ENCODE results near the gene NUDT16L1.

DNA sequence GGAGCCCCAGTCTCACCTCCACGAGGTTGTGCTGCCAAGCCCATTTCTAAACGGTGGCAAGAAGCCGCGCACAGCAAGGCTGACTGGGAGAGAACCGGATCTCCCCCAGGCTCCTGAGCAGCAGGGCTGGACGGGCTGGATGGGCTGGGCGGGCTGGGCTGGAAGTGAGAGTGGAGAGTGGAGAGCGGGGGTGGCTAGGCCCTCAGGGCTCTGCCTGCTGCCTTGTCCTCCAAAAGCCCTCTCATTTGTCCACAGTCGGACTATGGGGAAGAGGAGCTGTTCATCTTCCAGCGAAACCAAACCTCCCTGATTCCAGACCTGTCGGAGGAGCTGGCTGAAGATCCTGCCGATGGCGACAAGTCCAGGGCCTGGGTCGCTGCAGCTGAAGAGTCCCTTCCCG, 44.2 kb downstream of the NUDT16L1 start:
- TF ChIP-seq, protein P1, sequence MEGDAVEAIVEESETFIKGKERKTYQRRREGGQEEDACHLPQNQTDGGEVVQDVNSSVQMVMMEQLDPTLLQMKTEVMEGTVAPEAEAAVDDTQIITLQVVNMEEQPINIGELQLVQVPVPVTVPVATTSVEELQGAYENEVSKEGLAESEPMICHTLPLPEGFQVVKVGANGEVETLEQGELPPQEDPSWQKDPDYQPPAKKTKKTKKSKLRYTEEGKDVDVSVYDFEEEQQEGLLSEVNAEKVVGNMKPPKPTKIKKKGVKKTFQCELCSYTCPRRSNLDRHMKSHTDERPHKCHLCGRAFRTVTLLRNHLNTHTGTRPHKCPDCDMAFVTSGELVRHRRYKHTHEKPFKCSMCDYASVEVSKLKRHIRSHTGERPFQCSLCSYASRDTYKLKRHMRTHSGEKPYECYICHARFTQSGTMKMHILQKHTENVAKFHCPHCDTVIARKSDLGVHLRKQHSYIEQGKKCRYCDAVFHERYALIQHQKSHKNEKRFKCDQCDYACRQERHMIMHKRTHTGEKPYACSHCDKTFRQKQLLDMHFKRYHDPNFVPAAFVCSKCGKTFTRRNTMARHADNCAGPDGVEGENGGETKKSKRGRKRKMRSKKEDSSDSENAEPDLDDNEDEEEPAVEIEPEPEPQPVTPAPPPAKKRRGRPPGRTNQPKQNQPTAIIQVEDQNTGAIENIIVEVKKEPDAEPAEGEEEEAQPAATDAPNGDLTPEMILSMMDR (conservative IDR thresholded peaks at IDR 0.05; ENCODE audit: low read depth, low read length): no peak
- TF ChIP-seq EZH2 (IDR thresholded peaks at IDR 0.05; ENCODE audit: low read length, unreplicated experiment) (no peak), EZH2phosphoT487 (IDR thresholded peaks at IDR 0.05; ENCODE audit: borderline replicate concordance, low read length) (no peak)

All from PC-3 (cell line).